Upper lobe of right lung (tissue), 1 donor: ENCODE data around the gene UBE2G1. TPM values are rescaled to one million over a fixed set of nuclear protein-coding genes. Genes with fewer than 3 reads are reported as not detected.
"Not testable (repeated sequence)": the region's sequence is repeated elsewhere in the genome, so short reads cannot be mapped to it uniquely, and the experiment has no call there.

Source experiments
- ATAC-seq: fragments of 200-7000 bp; cut with Tn5 transposase; one replicate; pipeline ENCODE4 v1.9.1; 2020; ENCODE audit warnings: mild to moderate bottlenecking, moderate library complexity
- DNase-seq: peaks from one replicate; pipeline ENCODE4 v3.0.0-alpha.2; 2020
- H3K27ac ChIP-seq: fragments of 200-600 bp; one replicate; pipeline ENCODE4 v1.8.0; 2022
- H3K27me3 ChIP-seq: fragments of 200-600 bp; one replicate; pipeline ENCODE4 v1.8.0; 2022; ENCODE audit warnings: mild to moderate bottlenecking
- H3K36me3 ChIP-seq: fragments of 200-600 bp; one replicate; pipeline ENCODE4 v1.8.0; 2022
- H3K4me1 ChIP-seq: fragments of 200-600 bp; one replicate; pipeline ENCODE4 v1.8.0; 2022
- H3K4me3 ChIP-seq: fragments of 200-600 bp; one replicate; pipeline ENCODE4 v1.8.0; 2022; ENCODE audit warnings: mild to moderate bottlenecking
- H3K9me3 ChIP-seq: fragments of 200-600 bp; one replicate; pipeline ENCODE4 v1.8.0; 2022
- intact Hi-C: fragments of 100-400 bp; cut with DNase I; formaldehyde crosslinking; loops from one replicate; pipeline ENCODE4 v1.11.0; 2022
- total RNA-seq: library from RNA; stranded (reverse); fragmentation: NEBNext Ultra II Directional; extraction: Animal tissue kit (Norgen Biotek cat#: 25700); gene quantifications from one replicate; pipeline ENCODE4 v1.2.1, GENCODE V29; 2021
- TF ChIP-seq, protein P1 (sequence below): fragments of 200-600 bp; IDR thresholded peaks from one replicate; pipeline ENCODE4 v1.8.0; 2022; ENCODE audit warnings: antibody characterized with exemption
- donor health status: DM: no; HTN: yes; CAD: no; lungs with severe emphysema.

Gene UBE2G1
- total RNA-seq, 1 donor from 2014 or later, result 38.4 TPM

DNA sequence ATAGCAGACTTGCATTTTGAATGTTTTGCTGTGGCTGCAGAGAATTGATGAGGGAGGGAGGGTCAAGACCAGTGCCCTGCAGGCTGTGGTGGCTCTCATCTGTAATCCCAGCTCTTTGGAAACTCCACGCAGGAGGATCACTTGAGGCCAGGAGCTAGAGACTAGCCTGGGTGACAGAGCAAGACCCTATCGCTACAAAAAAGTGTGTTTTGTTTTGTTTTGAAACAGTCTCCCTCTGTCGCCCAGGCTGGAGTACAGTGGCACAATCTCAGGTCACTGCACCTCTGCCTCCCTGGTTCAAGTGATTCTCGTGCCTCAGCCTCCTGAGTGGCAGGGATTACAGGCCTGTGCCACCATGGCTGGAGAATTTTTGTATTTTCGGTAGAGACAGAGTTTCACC lies 1.9 kb upstream of the UBE2G1 start:
- intact Hi-C loops, result no loop called here

DNA sequence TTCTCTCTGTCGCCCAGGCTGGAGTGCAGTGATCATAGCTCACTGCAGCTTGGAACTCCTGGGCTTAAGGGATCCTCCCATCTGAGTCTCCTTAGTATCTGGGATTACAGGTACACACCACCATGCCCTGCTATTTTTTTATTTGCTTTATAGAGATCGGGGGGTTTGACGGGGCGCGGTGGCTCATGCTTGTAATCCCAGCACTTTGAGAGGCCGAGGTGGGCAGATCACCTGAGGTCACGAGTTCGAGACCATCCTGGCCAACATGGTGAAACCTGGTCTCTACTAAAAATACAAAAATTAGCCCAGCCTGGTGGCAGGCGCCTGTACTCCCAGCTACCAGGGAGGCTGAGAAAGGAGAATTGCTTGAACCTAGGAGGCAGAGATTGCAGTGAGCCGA lies 702 bp upstream of the UBE2G1 start:
- Histone ChIP-seq H3K4me1 (peaks cover 16% of the 10 kb centered on the region), H3K27ac (peak overlapping the region; percentile 95), H3K4me3 (peak overlapping the region; percentile 99)
- intact Hi-C loops, H3K36me3 ChIP-seq, H3K9me3 ChIP-seq, DNase-seq, H3K27me3 ChIP-seq, ATAC-seq: not testable (repeated sequence)

More for the DNA sequence above, 1.9 kb upstream of the UBE2G1 start:
- Histone ChIP-seq H3K36me3 (no peaks in the 10 kb centered on the region), H3K27me3 (no peaks in the 10 kb centered on the region), H3K4me3 (no peak overlapping the region), H3K9me3 (no peaks in the 10 kb centered on the region), H3K27ac (no peak overlapping the region), H3K4me1 (peaks cover 11% of the 10 kb centered on the region)
- TF ChIP-seq, protein P1, sequence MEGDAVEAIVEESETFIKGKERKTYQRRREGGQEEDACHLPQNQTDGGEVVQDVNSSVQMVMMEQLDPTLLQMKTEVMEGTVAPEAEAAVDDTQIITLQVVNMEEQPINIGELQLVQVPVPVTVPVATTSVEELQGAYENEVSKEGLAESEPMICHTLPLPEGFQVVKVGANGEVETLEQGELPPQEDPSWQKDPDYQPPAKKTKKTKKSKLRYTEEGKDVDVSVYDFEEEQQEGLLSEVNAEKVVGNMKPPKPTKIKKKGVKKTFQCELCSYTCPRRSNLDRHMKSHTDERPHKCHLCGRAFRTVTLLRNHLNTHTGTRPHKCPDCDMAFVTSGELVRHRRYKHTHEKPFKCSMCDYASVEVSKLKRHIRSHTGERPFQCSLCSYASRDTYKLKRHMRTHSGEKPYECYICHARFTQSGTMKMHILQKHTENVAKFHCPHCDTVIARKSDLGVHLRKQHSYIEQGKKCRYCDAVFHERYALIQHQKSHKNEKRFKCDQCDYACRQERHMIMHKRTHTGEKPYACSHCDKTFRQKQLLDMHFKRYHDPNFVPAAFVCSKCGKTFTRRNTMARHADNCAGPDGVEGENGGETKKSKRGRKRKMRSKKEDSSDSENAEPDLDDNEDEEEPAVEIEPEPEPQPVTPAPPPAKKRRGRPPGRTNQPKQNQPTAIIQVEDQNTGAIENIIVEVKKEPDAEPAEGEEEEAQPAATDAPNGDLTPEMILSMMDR, result no peak
- ATAC-seq (no peak), DNase-seq (no peak)

DNA sequence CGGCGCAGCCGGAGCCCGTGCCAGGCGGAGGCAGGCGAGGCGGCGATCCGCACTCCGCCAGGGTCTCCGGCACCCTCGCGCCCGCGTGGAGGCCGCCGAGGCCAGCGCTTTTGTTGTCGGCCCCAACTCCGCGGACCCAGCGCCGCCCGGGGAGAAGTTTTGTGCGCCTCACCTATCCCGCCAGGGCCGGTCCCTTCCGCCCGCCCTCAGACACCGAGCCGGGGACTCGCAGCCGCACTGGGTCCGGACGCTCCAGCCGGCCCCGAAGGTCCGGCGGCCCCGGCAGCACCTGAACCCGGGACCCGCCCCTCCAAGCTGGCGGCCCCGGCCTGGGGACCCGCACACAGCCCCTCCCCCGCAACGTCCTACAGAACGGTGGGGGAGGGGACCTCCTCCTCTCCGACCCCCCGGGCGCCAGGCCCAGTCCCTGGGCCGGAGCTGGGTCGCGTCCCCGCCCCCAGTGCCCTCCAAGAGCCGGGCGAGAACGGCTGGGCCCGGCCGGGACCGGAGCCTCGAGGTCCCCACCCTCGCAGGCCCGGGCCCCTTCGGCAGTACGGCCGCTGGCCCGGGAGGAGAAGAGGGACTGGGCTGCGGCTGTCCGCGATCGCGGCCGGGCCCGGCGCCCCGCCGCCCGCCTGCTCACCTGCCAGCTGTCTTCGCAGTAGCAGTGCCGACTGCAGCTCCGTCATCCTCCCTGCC lies 698 bp downstream of the UBE2G1 start:
- Histone ChIP-seq H3K4me1 (peaks cover 21% of the 10 kb centered on the region), H3K36me3 (peaks cover 7% of the 10 kb centered on the region), H3K27me3 (no peaks in the 10 kb centered on the region), H3K27ac (peak overlapping the region; percentile 95), H3K9me3 (no peaks in the 10 kb centered on the region), H3K4me3 (peak overlapping the region; percentile 99)
- intact Hi-C loops, result no loop called here
- no peak for DNase-seq
- TF ChIP-seq, protein P1, result no peak
- peak; percentile 7 for ATAC-seq

DNA sequence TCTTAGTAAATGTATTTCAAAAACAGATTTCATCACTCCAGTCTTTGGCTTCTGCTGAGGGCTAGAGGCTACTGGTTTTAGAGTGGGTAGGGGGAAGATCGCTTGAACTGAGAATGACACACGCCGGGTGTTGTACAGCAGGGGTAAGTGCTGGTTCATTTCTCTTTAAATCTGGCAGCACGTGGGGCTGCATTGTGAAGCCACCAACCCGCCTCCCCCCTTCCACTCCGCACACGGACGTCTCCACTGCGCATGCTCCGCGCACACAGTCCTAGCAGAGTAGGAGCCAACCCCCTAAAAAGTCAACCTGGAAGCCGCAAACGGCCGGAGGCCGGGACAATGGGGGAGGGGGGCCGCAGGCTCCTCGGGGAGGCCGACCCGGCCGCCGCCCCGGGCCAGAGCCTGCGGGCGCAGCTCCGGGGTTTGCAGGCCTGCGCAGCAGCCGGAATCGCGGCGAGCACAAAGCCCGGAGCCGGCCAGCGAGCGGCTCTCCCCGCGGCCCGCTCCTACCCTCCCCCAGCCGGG lies 1.3 kb downstream of the UBE2G1 start:
- peaks cover 7% of the 10 kb centered on the region for H3K36me3 ChIP-seq
- DNase-seq (peak; percentile 95), ATAC-seq (peak; percentile 80)
- peaks cover 22% of the 10 kb centered on the region for H3K4me1 ChIP-seq
- H3K27ac ChIP-seq, result peak overlapping the region; percentile 95
- H3K9me3 ChIP-seq, result no peaks in the 10 kb centered on the region
- intact Hi-C loops, result no loop called here
- H3K27me3 ChIP-seq, result no peaks in the 10 kb centered on the region
- H3K4me3 ChIP-seq, result peak overlapping the region; percentile 99
- TF ChIP-seq, protein P1, result no peak

DNA sequence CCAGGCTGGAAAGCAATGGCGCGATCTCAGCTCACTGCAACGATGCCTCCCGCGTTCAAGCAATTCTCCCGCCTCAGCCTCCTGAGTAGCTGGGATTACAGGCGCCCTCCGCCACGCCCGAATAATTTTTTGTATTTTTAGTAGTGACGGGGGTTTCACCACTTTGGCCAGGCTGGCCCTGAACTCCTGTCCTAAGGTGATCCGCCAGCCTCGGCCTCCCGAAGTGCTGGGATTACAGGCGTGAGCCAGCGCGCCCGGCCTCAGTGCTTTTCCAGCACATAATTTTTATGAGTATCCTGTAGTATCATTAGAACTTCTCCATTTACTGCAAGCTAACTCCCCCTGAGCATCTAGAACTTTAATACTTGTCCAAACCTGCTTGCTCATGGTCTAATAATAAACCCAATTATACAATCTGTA lies 1.8 kb downstream of the UBE2G1 start:
- DNase-seq (no peak), ATAC-seq (no peak)
- TF ChIP-seq, protein P1, result no peak
- Histone ChIP-seq H3K4me3 (peak overlapping the region; percentile 99), H3K4me1 (peaks cover 27% of the 10 kb centered on the region), H3K27me3 (no peaks in the 10 kb centered on the region), H3K27ac (peak overlapping the region; percentile 95), H3K9me3 (no peaks in the 10 kb centered on the region), H3K36me3 (peaks cover 7% of the 10 kb centered on the region)
- intact Hi-C loops, result no loop called here

DNA sequence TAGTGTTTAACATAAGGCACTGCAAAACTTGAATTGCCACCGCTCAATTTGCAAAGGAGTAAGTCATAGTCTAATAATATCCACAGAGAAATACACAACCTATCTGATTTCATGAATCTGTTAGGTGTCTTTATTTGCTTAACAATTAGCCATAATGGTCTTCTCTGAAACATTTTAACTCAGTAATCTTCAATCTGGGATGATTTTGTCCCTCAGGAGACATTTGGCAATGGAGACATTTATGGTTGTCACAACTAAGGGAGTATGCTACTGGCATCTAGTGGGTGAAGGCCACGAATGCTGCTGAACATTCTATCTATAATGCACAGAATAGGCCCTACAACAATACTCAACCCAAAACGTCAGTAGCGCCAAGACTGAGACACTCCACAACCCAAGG lies 4.3 kb downstream of the UBE2G1 start:
- Histone ChIP-seq H3K4me3 (no peak overlapping the region), H3K36me3 (peaks cover 7% of the 10 kb centered on the region), H3K27ac (no peak overlapping the region), H3K9me3 (no peaks in the 10 kb centered on the region), H3K4me1 (peaks cover 31% of the 10 kb centered on the region), H3K27me3 (no peaks in the 10 kb centered on the region)
- intact Hi-C loops, result no loop called here
- no peak for ATAC-seq
- DNase-seq, result no peak
- TF ChIP-seq, protein P1, result no peak
